H9 (cell line): ENCODE results near the gene SMARCC1. TPM values are rescaled to one million over a fixed set of nuclear protein-coding genes. Genes with fewer than 3 reads are reported as not detected.

Experiments used
- DNase-seq: peaks from one replicate; pipeline ENCODE4 v3.0.0-alpha.2; 2017
- H2AFZ ChIP-seq: one replicate; pipeline ENCODE4 v1.6.1; 2013; ENCODE audit warnings: mild to moderate bottlenecking, low read length, control low read depth, moderate library complexity
- H2AK5ac ChIP-seq: 2 replicates; pipeline ENCODE4 v1.6.1; 2013; ENCODE audit warnings: low read length, control low read depth, mixed read lengths; ENCODE audit not compliant: insufficient read length
- H2BK120ac ChIP-seq: one replicate; pipeline ENCODE4 v1.6.1; 2013; ENCODE audit warnings: low read depth, mild to moderate bottlenecking, low read length, control low read depth, inconsistent platforms; ENCODE audit not compliant: poor library complexity, severe bottlenecking
- H2BK12ac ChIP-seq: 2 replicates; pipeline ENCODE4 v1.6.1; 2013; ENCODE audit warnings: low read length, control low read depth, mixed read lengths, low read depth; ENCODE audit not compliant: insufficient read length
- H2BK15ac ChIP-seq: 2 replicates; pipeline ENCODE4 v1.6.1; 2013; ENCODE audit warnings: low read depth, low read length, control low read depth
- H2BK20ac ChIP-seq: one replicate; pipeline ENCODE4 v1.6.1; 2013; ENCODE audit warnings: low read depth, mild to moderate bottlenecking, low read length, control low read depth, inconsistent platforms; ENCODE audit not compliant: poor library complexity, severe bottlenecking
- H2BK5ac ChIP-seq: 2 replicates; pipeline ENCODE4 v1.6.1; 2013; ENCODE audit warnings: low read length, control low read depth, mixed read lengths; ENCODE audit not compliant: insufficient read length
- H3K14ac ChIP-seq: 2 replicates; pipeline ENCODE4 v1.6.1; 2013; ENCODE audit warnings: low read length, control low read depth; ENCODE audit not compliant: insufficient read depth
- H3K18ac ChIP-seq: 2 replicates; pipeline ENCODE4 v1.6.1; 2013; ENCODE audit warnings: low read depth, mild to moderate bottlenecking, mixed read lengths, low read length, control low read depth; ENCODE audit not compliant: insufficient read length
- H3K23ac ChIP-seq: 2 replicates; pipeline ENCODE4 v1.6.1; 2013; ENCODE audit warnings: low read length, control low read depth, mixed read lengths, low read depth; ENCODE audit not compliant: insufficient read length
- H3K23me2 ChIP-seq: 2 replicates; pipeline ENCODE4 v1.6.1; 2013; ENCODE audit warnings: low read depth, mild to moderate bottlenecking, mixed read lengths, low read length, control low read depth; ENCODE audit not compliant: insufficient read length, poor library complexity, severe bottlenecking
- H3K27ac ChIP-seq: 2 replicates; pipeline ENCODE4 v1.5.1; 2013; ENCODE audit warnings: low read length, control low read depth, mixed read lengths, low read depth; ENCODE audit not compliant: insufficient read length
- H3K27me3 ChIP-seq: 2 replicates; pipeline ENCODE4 v1.6.1; 2013; ENCODE audit warnings: low read length, control low read depth, inconsistent platforms; ENCODE audit not compliant: insufficient read depth
- H3K4ac ChIP-seq: 2 replicates; pipeline ENCODE4 v1.6.1; 2013; ENCODE audit warnings: low read depth, mild to moderate bottlenecking, control low read depth, inconsistent platforms, low read length, moderate library complexity
- H3K4me1 ChIP-seq: 2 replicates; pipeline ENCODE4 v1.6.1; 2013; ENCODE audit warnings: low read length, control low read depth, inconsistent platforms; ENCODE audit not compliant: insufficient read depth
- H3K4me2 ChIP-seq: 2 replicates; pipeline ENCODE4 v1.6.1; 2013; ENCODE audit warnings: low read length, control low read depth, mixed read lengths; ENCODE audit not compliant: insufficient read length, insufficient read depth
- H3K56ac ChIP-seq: 2 replicates; pipeline ENCODE4 v1.6.1; 2013; ENCODE audit warnings: low read depth, mild to moderate bottlenecking, mixed read lengths, low read length, control low read depth; ENCODE audit not compliant: insufficient read length
- H3K79me1 ChIP-seq: 2 replicates; pipeline ENCODE4 v1.6.1; 2013; ENCODE audit warnings: low read depth, mild to moderate bottlenecking, moderate library complexity, low read length, control low read depth, inconsistent platforms; ENCODE audit not compliant: insufficient read depth, poor library complexity, severe bottlenecking
- H3K79me2 ChIP-seq: 2 replicates; pipeline ENCODE4 v1.6.1; 2013; ENCODE audit warnings: low read length, control low read depth, inconsistent platforms; ENCODE audit not compliant: insufficient read depth
- H3K9ac ChIP-seq: 2 replicates; pipeline ENCODE4 v1.6.1; 2013; ENCODE audit warnings: low read length, control low read depth, mixed read lengths; ENCODE audit not compliant: insufficient read length; ENCODE audit errors: extremely low read depth
- H3K9me3 ChIP-seq: one replicate; pipeline ENCODE4 v1.6.1; 2013; ENCODE audit warnings: low read depth, low read length, inconsistent platforms; ENCODE audit not compliant: control insufficient read depth
- H3T11ph ChIP-seq: one replicate; pipeline ENCODE4 v1.6.1; 2013; ENCODE audit warnings: mild to moderate bottlenecking, low read length, control low read depth, inconsistent platforms
- H4K20me1 ChIP-seq: one replicate; pipeline ENCODE4 v1.6.1; 2013; ENCODE audit not compliant: control insufficient read depth, insufficient read length, insufficient read depth
- H4K5ac ChIP-seq: 2 replicates; pipeline ENCODE4 v1.6.1; 2013; ENCODE audit warnings: low read depth, mild to moderate bottlenecking, mixed read lengths, low read length, control low read depth; ENCODE audit not compliant: insufficient read length
- H4K8ac ChIP-seq: replicated peaks from 2 replicates; pipeline ENCODE4 v1.6.1; 2013; ENCODE audit warnings: low read length, control low read depth, mixed read lengths, low read depth; ENCODE audit not compliant: insufficient read length
- H4K91ac ChIP-seq: 2 replicates; pipeline ENCODE4 v1.6.1; 2013; ENCODE audit warnings: low read depth, mild to moderate bottlenecking, moderate library complexity, mixed read lengths, low read length, control low read depth; ENCODE audit not compliant: insufficient read length
- H3K27ac Mint-ChIP-seq, 3 experiments: 2 replicates in 2 of 3; 3 replicates in 1 of 3; pipeline ENCODE4 v1.8.0; 2020 to 2021; ENCODE audit warnings: mixed read lengths in 3 of 3, mild to moderate bottlenecking in 1 of 3, moderate library complexity in 1 of 3
- H3K27me3 Mint-ChIP-seq: 2 replicates; pipeline ENCODE4 v1.8.0; 2021; ENCODE audit warnings: low read depth, mild to moderate bottlenecking, moderate library complexity, mixed read lengths
- H3K36me3 Mint-ChIP-seq, 3 experiments: 2 replicates in 2 of 3; 3 replicates in 1 of 3; pipeline ENCODE4 v1.8.0; 2020 to 2021; ENCODE audit warnings: low read depth in 3 of 3, mixed read lengths in 3 of 3; ENCODE audit not compliant: insufficient read depth in 1 of 3
- H3K4me1 Mint-ChIP-seq, 2 experiments: 2 replicates each; pipeline ENCODE4 v1.8.0; 2020; ENCODE audit warnings: mixed read lengths in 2 of 2
- H3K4me3 Mint-ChIP-seq, 2 experiments: 2 replicates in 1 of 2; 3 replicates in 1 of 2; pipeline ENCODE4 v1.8.0; 2020 to 2021; ENCODE audit warnings: mild to moderate bottlenecking in 2 of 2, mixed read lengths in 2 of 2, moderate library complexity in 1 of 2
- H3K9me3 Mint-ChIP-seq, 2 experiments: 2 replicates in 1 of 2; 3 replicates in 1 of 2; pipeline ENCODE4 v1.8.0; 2020; ENCODE audit warnings: mild to moderate bottlenecking in 2 of 2, mixed read lengths in 2 of 2, moderate library complexity in 1 of 2
- CTCF ChIP-seq: fragments of 200-600 bp; sonication (generic); conservative IDR thresholded peaks from 3 replicates; pipeline ENCODE4 v1.8.0; 2021; ENCODE audit warnings: antibody characterized with exemption, mild to moderate bottlenecking
- WGBS: extraction: QIAGEN DNeasy Blood & Tissue Kit; methylation state at CpG from one replicate; pipeline ENCODE4 v1.1.7; 2013; ENCODE audit warnings: missing lambda C conversion rate, low lambda C conversion rate, mixed read lengths; ENCODE audit not compliant: insufficient read length; ENCODE audit errors: extremely low coverage; 5-methylcytosine and 5-hydroxymethylcytosine counted together
- total RNA-seq: library from RNA; stranded (reverse); gene quantifications from 2 replicates; pipeline ENCODE4 v1.2.1, GENCODE V29; 2021

SMARCC1 gene
- total RNA-seq, 1 experiment from 2014 or later: 274 TPM

GRCh38 chr3:47647550-47647949 lies 134.1 kb downstream of the SMARCC1 start:
- Histone ChIP-seq H3K9me3 (no peaks in the 10 kb centered on the region), H2BK12ac (no peak overlapping the region), H3K18ac (no peak overlapping the region), H3K79me1 (peaks cover 12% of the 10 kb centered on the region), H3K9ac (no peak overlapping the region), H2BK20ac (no peak overlapping the region), H3K56ac (no peak overlapping the region), H2AFZ (no peak overlapping the region), H2BK5ac (no peak overlapping the region), H3K23ac (no peak overlapping the region), H3K79me2 (peaks cover 4% of the 10 kb centered on the region; the same call in 1 of the 2 replicates), H3K14ac (no peak overlapping the region), H3T11ph (no peak overlapping the region), H3K23me2 (no peaks in the 10 kb centered on the region), H4K8ac (no peak overlapping the region), H2BK15ac (no peak overlapping the region), H2AK5ac (no peak overlapping the region), H4K20me1 (no peaks in the 10 kb centered on the region), H2BK120ac (no peak overlapping the region), H3K27ac (no peak overlapping the region), H3K4ac (no peak overlapping the region), H3K4me1 (no peaks in the 10 kb centered on the region), H4K91ac (no peak overlapping the region), H3K27me3 (no peaks in the 10 kb centered on the region), H3K4me2 (no peak overlapping the region), H4K5ac (no peak overlapping the region)
- peaks cover 13 to 50% (median 48%) of the 10 kb centered on the region in 3 experiments; a peak in 6 of 7 replicates for H3K36me3 Mint-ChIP-seq
- H3K4me3 Mint-ChIP-seq: no peak overlapping the region
- no peak for DNase-seq
- no peaks in the 10 kb centered on the region for H3K27me3 Mint-ChIP-seq
- H3K27ac Mint-ChIP-seq: no peak overlapping the region
- H3K4me1 Mint-ChIP-seq: no peaks in the 10 kb centered on the region
- TF ChIP-seq CTCF: no peak
- no peaks in the 10 kb centered on the region for H3K9me3 Mint-ChIP-seq
- no CpG with 5 or more reads among the region's 2 CpGs for WGBS
